HCT116 (cell line): Measurements from ENCODE around the gene FMNL1.

Experiments
- CEBPB ChIP-seq: IDR thresholded peaks from 2 replicates; pipeline ENCODE4 v1.6.1; 2012; ENCODE audit warnings: low read depth
- CTCF ChIP-seq, 3 experiments: fragments of 200-600 bp in 1 of 3; sonication (generic) in 1 of 3; IDR thresholded peaks in 2 of 3; conservative IDR thresholded peaks in 1 of 3; 2 replicates each; pipeline ENCODE4 v1.5.1; 2012 to 2017; ENCODE audit warnings: low read depth in 2 of 3, low read length in 2 of 3, antibody characterized with exemption in 1 of 3, borderline replicate concordance in 1 of 3, control low read depth in 1 of 3, mild to moderate bottlenecking in 1 of 3, mixed read lengths in 1 of 3, mixed run types in 1 of 3, moderate library complexity in 1 of 3; ENCODE audit not compliant: insufficient read depth in 1 of 3
- EGR1 ChIP-seq: IDR thresholded peaks from 2 replicates; pipeline ENCODE4 v1.6.1; 2012; ENCODE audit warnings: low read depth
- EZH2phosphoT487 ChIP-seq: fragments of 200-600 bp; IDR thresholded peaks from 2 replicates; pipeline ENCODE4 v1.6.1; 2018; ENCODE audit warnings: antibody characterized with exemption, borderline replicate concordance
- POLR2A ChIP-seq: IDR thresholded peaks from 2 replicates; pipeline ENCODE4 v1.7.0; 2011; ENCODE audit warnings: borderline replicate concordance; ENCODE audit not compliant: insufficient read depth, insufficient read length; ENCODE audit errors: extremely low read depth
- POLR2AphosphoS5 ChIP-seq: IDR thresholded peaks from 2 replicates; pipeline ENCODE4 v1.6.1; 2011; ENCODE audit warnings: mild to moderate bottlenecking, low read depth, low read length, moderate library complexity
- ZFX ChIP-seq: fragments of 450-650 bp; IDR thresholded peaks from 2 replicates; pipeline ENCODE4 v1.6.1; 2017

- TF ChIP-seq CTCF (IDR thresholded peaks at IDR 0.05 in 2 of 3, conservative IDR thresholded peaks at IDR 0.05 in 1 of 3; ENCODE audit: borderline replicate concordance in 1 of 3, insufficient read depth in 1 of 3, low read depth in 2 of 3, low read length in 2 of 3) (peak; percentile 74 to 90 (median 89)), EGR1 (no peak), POLR2A (no peak), POLR2AphosphoS5 (no peak; the same call in 1 of the 2 replicates), ZFX (no peak), CEBPB (no peak), EZH2phosphoT487 (no peak)
Measured at GRCh38 chr17:45277216-45277849, 55.6 kb downstream of the FMNL1 start.
